Effector memory CD8-positive, alpha-beta T cell (primary cell): ENCODE results near the gene CEP95.
A peak's percentile ranks its signal among the peaks of the same experiment; 100 is the strongest.
"Not testable (repeated sequence)": the region's sequence is repeated elsewhere in the genome, so short reads cannot be mapped to it uniquely, and the experiment has no call there.

Experiments used
- ATAC-seq: fragments of 150-1000 bp; cut with Tn5 transposase; replicated peaks from 2 replicates; pipeline ENCODE4 v1.10.0; 2021; ENCODE audit warnings: mild to moderate bottlenecking, moderate library complexity
- DNase-seq, 3 experiments: peaks; one replicate each; pipeline ENCODE4 v3.0.0; 2021
- H3K27ac Mint-ChIP-seq, 2 donors: one replicate each; pipeline ENCODE4 v1.8.0; 2022; ENCODE audit warnings: mild to moderate bottlenecking in 2 of 2, mixed read lengths in 2 of 2, moderate library complexity in 2 of 2
- H3K27me3 Mint-ChIP-seq, 2 donors: one replicate each; pipeline ENCODE4 v1.8.0; 2022; ENCODE audit warnings: mixed read lengths in 2 of 2
- H3K36me3 Mint-ChIP-seq: one replicate; pipeline ENCODE4 v1.8.0; 2022; ENCODE audit warnings: mild to moderate bottlenecking, moderate library complexity, mixed read lengths; ENCODE audit not compliant: insufficient read depth
- H3K4me1 Mint-ChIP-seq, 2 donors: one replicate each; pipeline ENCODE4 v1.8.0; 2022; ENCODE audit warnings: low read depth in 2 of 2, mixed read lengths in 2 of 2
- H3K4me3 Mint-ChIP-seq, 2 donors: one replicate each; pipeline ENCODE4 v1.8.0; 2022; ENCODE audit warnings: mild to moderate bottlenecking in 2 of 2, mixed read lengths in 2 of 2, moderate library complexity in 2 of 2
- H3K9me3 Mint-ChIP-seq, 2 donors: one replicate each; pipeline ENCODE4 v1.8.0; 2022; ENCODE audit warnings: mixed read lengths in 2 of 2

Gene CEP95

DNA sequence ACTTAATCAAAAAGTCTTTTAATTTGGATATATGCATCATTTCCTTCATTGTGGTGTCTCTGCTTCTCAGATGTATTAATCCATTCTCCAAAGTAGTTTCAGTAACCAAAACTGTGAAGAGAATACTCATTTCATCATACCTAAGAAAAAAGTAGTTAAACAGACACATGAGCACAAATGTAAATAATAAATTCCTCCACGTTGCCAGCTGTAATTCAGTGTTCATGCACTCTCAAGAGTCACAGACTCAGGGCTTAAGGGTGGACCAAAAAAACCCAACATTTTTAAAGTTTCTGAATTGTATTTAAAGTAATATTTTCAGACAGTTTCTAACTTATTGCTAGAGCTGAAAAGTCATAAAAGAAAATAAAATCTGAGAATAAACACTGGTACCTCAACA is 28.9 kb upstream of the CEP95 start:
- H3K4me1 Mint-ChIP-seq = peaks cover 0 to 4% of the 10 kb centered on the region in 2 donors
- no peak overlapping the region for H3K4me3 Mint-ChIP-seq
- H3K9me3 Mint-ChIP-seq = no peaks in the 10 kb centered on the region
- H3K27me3 Mint-ChIP-seq = no peaks in the 10 kb centered on the region
- peaks cover 37% of the 10 kb centered on the region for H3K36me3 Mint-ChIP-seq
- no peak for DNase-seq
- H3K27ac Mint-ChIP-seq = no peak overlapping the region
- ATAC-seq = no peak

GRCh38 chr17:64480951-64481350 is 25.8 kb upstream of the CEP95 start:
- Mint-ChIP-seq H3K4me3 (no peak overlapping the region), H3K4me1 (peaks cover 4 to 5% of the 10 kb centered on the region in 2 donors), H3K36me3 (peaks cover 53% of the 10 kb centered on the region), H3K27ac (peak overlapping the region in 1 of 2 donors; percentile 26), H3K27me3 (no peaks in the 10 kb centered on the region), H3K9me3 (no peaks in the 10 kb centered on the region)
- DNase-seq (no peak), ATAC-seq (no peak)

- no peak overlapping the region for H3K4me3 Mint-ChIP-seq
- H3K27me3 Mint-ChIP-seq = no peaks in the 10 kb centered on the region
- no peaks in the 10 kb centered on the region for H3K9me3 Mint-ChIP-seq
- DNase-seq (no peak), ATAC-seq (no peak)
- peaks cover 4 to 5% of the 10 kb centered on the region in 2 donors for H3K4me1 Mint-ChIP-seq
- peaks cover 55% of the 10 kb centered on the region for H3K36me3 Mint-ChIP-seq
- H3K27ac Mint-ChIP-seq = no peak overlapping the region
These were observed 22.4 kb upstream of the CEP95 start for GRCh38 chr17:64484380-64484779.

- ATAC-seq (no peak), DNase-seq (no peak)
- Mint-ChIP-seq H3K36me3 (peaks cover 56% of the 10 kb centered on the region), H3K4me3 (no peak overlapping the region), H3K4me1 (peaks cover 5% of the 10 kb centered on the region in 2 donors), H3K9me3 (no peaks in the 10 kb centered on the region), H3K27me3 (no peaks in the 10 kb centered on the region), H3K27ac (no peak overlapping the region)
These were observed 18.5 kb upstream of the CEP95 start for GRCh38 chr17:64488301-64488700.

DNA sequence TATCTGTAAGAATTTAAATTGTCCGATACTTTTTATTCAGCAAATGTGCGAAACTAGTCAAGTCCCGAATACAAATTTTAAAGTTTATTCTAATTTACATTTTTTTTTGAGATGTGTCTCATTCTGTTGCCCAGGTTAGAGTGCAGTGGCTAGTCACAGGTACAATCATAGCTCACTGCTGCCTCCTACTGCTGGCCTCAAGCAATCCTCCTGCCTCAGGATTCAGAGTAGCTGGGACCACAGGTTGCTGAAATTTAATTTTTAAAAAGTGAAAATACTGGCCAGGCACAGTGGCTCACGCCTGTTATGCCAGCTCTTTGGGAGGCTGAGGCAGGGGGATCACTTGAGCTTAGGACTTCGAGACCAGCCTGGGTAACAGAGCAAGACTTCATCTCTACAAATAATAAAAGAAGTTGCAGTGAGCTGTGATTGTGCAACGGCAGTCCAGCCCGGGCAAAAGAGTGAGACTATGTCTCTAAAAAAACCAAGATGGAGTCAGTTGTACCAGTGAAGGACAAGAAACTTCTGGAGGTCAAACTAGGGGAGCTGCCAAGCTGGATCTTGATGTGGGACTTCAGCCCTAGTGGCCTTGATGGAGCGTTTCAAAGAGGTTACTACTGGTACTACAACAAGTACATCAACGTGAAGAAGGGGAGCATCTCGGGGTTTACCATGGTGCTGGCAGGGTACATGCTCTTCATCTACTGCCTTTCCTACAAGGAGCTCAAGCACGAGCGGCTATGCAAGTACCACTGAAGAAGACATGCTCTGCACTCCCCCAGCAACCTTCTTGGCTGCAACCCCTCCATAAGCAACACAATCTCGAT is 15.5 kb upstream of the CEP95 start:
- Mint-ChIP-seq H3K4me3 (no peak overlapping the region), H3K9me3 (no peaks in the 10 kb centered on the region), H3K27me3 (no peaks in the 10 kb centered on the region), H3K27ac (no peak overlapping the region), H3K4me1 (peaks cover 17 to 27% of the 10 kb centered on the region in 2 donors), H3K36me3 (peaks cover 49% of the 10 kb centered on the region)
- DNase-seq (peak in 2 of 3 experiments; percentile 41 to 46), ATAC-seq (peak; percentile 76)

GRCh38 chr17:64491994-64492393 is 14.8 kb upstream of the CEP95 start:
- Mint-ChIP-seq H3K36me3 (peaks cover 56% of the 10 kb centered on the region), H3K27ac (no peak overlapping the region)

DNA sequence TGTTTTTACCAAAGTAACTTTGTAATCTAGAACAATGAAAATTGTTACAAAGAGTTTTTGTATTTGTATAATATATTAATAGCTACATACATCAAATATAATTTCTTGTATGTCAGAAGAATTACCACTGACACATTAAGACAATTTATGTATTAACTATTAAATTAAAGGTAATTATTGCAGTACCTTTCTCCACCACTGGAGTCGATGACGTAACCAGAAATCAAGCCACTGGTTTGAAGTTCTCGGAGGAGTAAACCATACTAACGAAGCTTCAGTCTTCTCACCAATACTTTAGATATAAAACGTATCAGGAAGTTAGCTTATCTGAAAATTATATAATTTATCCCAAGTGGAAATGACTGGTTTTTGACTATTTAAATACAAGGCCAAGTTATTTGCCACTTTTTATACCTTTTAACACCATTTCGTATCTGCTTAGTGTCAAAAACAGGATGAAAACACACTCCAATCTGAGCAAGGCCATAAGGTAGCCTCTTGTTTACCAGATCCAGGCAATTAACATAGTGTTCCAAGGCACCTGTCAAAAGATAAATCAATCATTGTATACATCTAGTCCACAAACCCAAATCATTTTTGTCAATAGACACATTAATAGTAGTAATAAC is 14.2 kb upstream of the CEP95 start:
- no peaks in the 10 kb centered on the region for H3K27me3 Mint-ChIP-seq
- no peaks in the 10 kb centered on the region for H3K9me3 Mint-ChIP-seq
- DNase-seq = peak; percentile 40 to 60 (median 41)
- H3K36me3 Mint-ChIP-seq = peaks cover 56% of the 10 kb centered on the region
- ATAC-seq = no peak
- H3K4me1 Mint-ChIP-seq = peaks cover 30 to 41% of the 10 kb centered on the region in 2 donors
- peak overlapping the region in 1 of 2 donors; percentile 19 for H3K27ac Mint-ChIP-seq
- H3K4me3 Mint-ChIP-seq = no peak overlapping the region

More at GRCh38 chr17:64491994-64492393, 14.8 kb upstream of the CEP95 start:
- H3K4me3 Mint-ChIP-seq = no peak overlapping the region
- peaks cover 24 to 35% of the 10 kb centered on the region in 2 donors for H3K4me1 Mint-ChIP-seq
- DNase-seq (no peak), ATAC-seq (no peak)
- H3K27me3 Mint-ChIP-seq = no peaks in the 10 kb centered on the region
- no peaks in the 10 kb centered on the region for H3K9me3 Mint-ChIP-seq

- no peak overlapping the region for H3K4me3 Mint-ChIP-seq
- no peaks in the 10 kb centered on the region for H3K27me3 Mint-ChIP-seq
- no peaks in the 10 kb centered on the region for H3K9me3 Mint-ChIP-seq
- peak overlapping the region in 1 of 2 donors; percentile 60 for H3K27ac Mint-ChIP-seq
- H3K36me3 Mint-ChIP-seq = peaks cover 59% of the 10 kb centered on the region
- peaks cover 39 to 54% of the 10 kb centered on the region in 2 donors for H3K4me1 Mint-ChIP-seq
- ATAC-seq (no peak), DNase-seq (no peak)
These were observed 12.7 kb upstream of the CEP95 start for GRCh38 chr17:64494121-64494520.

DNA sequence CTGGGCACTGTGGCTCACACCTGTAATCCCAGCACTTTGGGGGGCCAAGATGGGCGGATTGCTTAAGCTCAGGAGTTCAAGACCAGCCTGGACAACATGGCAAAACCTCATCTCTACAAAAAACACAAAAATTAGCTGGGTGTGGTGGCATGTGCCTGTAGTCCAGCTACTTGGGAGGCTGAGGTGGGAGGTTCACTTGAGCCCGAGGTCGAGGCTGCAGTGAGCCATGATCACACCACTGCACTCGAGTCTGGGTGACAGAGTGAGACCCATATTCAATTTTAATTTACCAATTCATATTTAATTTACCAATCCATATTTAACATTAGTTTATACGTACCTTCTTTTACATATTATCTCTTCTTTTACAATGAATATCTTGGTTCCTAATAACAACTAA is 11.5 kb upstream of the CEP95 start:
- peaks cover 59% of the 10 kb centered on the region for H3K36me3 Mint-ChIP-seq
- not testable (repeated sequence) for ATAC-seq, DNase-seq, H3K9me3 Mint-ChIP-seq, H3K27ac Mint-ChIP-seq, H3K27me3 Mint-ChIP-seq
- peaks cover 44 to 66% of the 10 kb centered on the region in 2 donors for H3K4me1 Mint-ChIP-seq
- peak overlapping the region; percentile 96 to 97 for H3K4me3 Mint-ChIP-seq

DNA sequence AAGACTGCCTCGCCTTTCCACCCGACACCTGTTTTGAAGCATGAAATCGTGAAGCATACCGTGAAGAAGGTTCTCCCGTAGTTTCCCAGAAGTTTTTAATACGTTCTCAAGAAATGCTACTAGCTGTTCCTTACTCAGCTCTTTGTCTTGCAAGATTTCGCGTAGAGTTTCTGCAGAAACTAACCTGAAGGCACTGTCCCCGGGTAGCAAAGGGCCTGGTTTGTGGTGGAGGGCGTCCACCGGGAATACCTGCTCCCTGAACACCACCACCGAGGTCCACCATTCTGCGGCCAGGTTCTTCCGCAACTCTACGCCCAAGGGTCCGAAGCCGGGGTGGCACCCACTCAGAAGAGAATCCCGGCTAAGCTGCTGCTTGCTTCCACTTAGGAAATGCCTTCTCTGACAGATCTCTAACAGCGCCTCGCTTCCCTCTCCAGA is 10.4 kb upstream of the CEP95 start:
- ATAC-seq (no peak), DNase-seq (no peak)
- no peaks in the 10 kb centered on the region for H3K9me3 Mint-ChIP-seq
- no peaks in the 10 kb centered on the region for H3K27me3 Mint-ChIP-seq
- peak overlapping the region; percentile 92 to 99 for H3K27ac Mint-ChIP-seq
- peak overlapping the region; percentile 96 to 97 for H3K4me3 Mint-ChIP-seq
- H3K36me3 Mint-ChIP-seq = peaks cover 63% of the 10 kb centered on the region
- peaks cover 53 to 77% of the 10 kb centered on the region in 2 donors for H3K4me1 Mint-ChIP-seq

DNA sequence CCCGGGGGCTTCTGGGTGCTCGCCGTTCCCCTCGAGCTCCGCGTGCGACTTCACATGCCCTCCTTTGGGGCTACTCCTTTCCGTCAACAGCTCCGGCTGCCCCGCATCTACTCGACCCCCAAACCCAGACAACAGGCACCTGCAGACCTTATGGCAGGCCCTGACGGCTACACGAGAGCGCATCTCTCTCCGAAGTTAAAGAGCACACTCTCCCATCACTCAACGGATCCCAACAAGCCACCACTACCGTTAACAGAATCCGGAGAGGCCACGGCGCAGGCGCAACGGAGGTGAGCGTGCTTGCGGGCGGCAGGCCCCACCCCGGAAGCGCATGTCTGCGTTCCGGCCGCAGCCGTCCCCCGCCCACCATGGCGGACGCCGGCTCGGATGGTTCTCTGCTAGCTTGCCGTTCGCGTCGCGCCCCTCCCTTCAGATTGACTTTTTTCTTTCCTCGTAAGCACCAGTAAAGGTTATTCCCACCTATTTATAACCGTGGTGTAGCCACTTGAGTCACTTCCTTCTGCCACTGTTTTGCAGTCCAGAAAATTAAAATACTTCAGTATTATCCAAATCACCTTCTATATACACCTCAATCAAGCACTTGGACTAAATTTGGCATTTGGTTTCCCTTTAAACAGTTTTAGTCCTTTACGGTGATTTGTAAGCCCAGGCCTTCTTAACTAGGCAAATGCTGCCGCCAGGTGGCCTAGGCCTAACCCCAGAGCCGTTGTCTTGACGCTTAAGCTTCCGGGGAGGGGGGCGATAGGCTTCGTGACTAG is 9.8 kb upstream of the CEP95 start, which contains the start of gene POLG2:
POLG2 (minus strand) TSS at position 269 of the 779 bp plus-strand sequence; CDS start at position 183, 86 bp downstream.
- ATAC-seq = peak; percentile 80
- Mint-ChIP-seq H3K27ac (peak within 1 kb of the TSS; percentile 92 to 99), H3K9me3 (no peaks in the 10 kb centered on the region), H3K4me3 (peak within 1 kb of the TSS; percentile 96 to 97), H3K4me1 (peaks cover 57 to 83% of the 10 kb centered on the region in 2 donors), H3K36me3 (peaks cover 63% of the 10 kb centered on the region), H3K27me3 (no peaks in the 10 kb centered on the region)
- DNase-seq = peak; percentile 93 to 95 (median 95)

- H3K36me3 Mint-ChIP-seq = peaks cover 68% of the 10 kb centered on the region
- peak overlapping the region; percentile 96 to 97 for H3K4me3 Mint-ChIP-seq
- H3K27me3 Mint-ChIP-seq = no peaks in the 10 kb centered on the region
- DNase-seq (no peak), ATAC-seq (peak; percentile 21)
- H3K27ac Mint-ChIP-seq = peak overlapping the region; percentile 92 to 99
- peaks cover 60 to 88% of the 10 kb centered on the region in 2 donors for H3K4me1 Mint-ChIP-seq
- H3K9me3 Mint-ChIP-seq = no peaks in the 10 kb centered on the region
These were observed 9.2 kb upstream of the CEP95 start for GRCh38 chr17:64497565-64498035.
